Measurements from ENCODE around the gene FAM174B. TPM values are rescaled to one million over a fixed set of nuclear protein-coding genes. Genes with fewer than 3 reads are reported as not detected.

FAM174B gene
- total and polyA plus RNA-seq, 10 of the 15 experiments (the other 5 are each of a cell fraction or from before 2014, with no cell fraction given): 0.71 to 15.9 (median 4.2) TPM

- RAD21 ChIA-PET (ENCODE audit: unreplicated experiment): no interaction called here
- H3K36me3 ChIP-seq (ENCODE audit: control insufficient read depth in 2 of 2, insufficient read depth in 2 of 2, low read length in 1 of 2): no peaks in the 10 kb centered on the region
- H2AFZ ChIP-seq (ENCODE audit: control insufficient read depth, low read depth, low read length): no peak overlapping the region
- DNase-seq (ENCODE audit: low read depth, low spot score) (no peak), FAIRE-seq (no peak), ATAC-seq (no peak)
- H3K79me2 ChIP-seq (ENCODE audit: control insufficient read depth, insufficient read depth, low read length): no peaks in the 10 kb centered on the region
- H3K4me3 ChIP-seq: no peak overlapping the region
- WGBS (ENCODE audit: insufficient coverage, insufficient replicate concordance, low lambda C conversion rate, missing lambda C conversion rate): 2% methylated on average over 5 of the region's 5 CpGs
- intact Hi-C loops (cut with micrococcal nuclease; ENCODE audit: unreplicated experiment): no loop called here
- SMC1A ChIA-PET (ENCODE audit: uncharacterized antibody, unreplicated experiment): no interaction called here
- H3K27me3 ChIP-seq (replicated peaks in 1 of 2; ENCODE audit: control insufficient read depth in 2 of 2, insufficient read depth in 2 of 2, low read length in 1 of 2): no peaks in the 10 kb centered on the region; a peak in 1 of 4 replicates
- TF ChIP-seq NR2C1 (IDR thresholded peaks at IDR 0.05) (no peak), BCL11A (IDR thresholded peaks at IDR 0.05; ENCODE audit: low read depth, low read length) (no peak), EP300 (IDR thresholded peaks at IDR 0.05; ENCODE audit: borderline replicate concordance in 1 of 2, control insufficient read depth in 1 of 2, low read depth in 2 of 2, low read length in 2 of 2) (no peak), SUZ12 (IDR thresholded peaks at IDR 0.05; ENCODE audit: unreplicated experiment) (no peak), YY1 (IDR thresholded peaks at IDR 0.05; ENCODE audit: low read depth, low read length) (no peak), ZNF217 (IDR thresholded peaks at IDR 0.05) (no peak), ZBTB4 (CRISPR knock-in tag; IDR thresholded peaks at IDR 0.05) (no peak), GATAD2B (conservative IDR thresholded peaks at IDR 0.05; ENCODE audit: low read depth) (no peak), ZNF207 (IDR thresholded peaks at IDR 0.05; ENCODE audit: borderline replicate concordance) (no peak), GABPA (IDR thresholded peaks at IDR 0.05; ENCODE audit: low read depth) (no peak), SREBF1 (IDR thresholded peaks at IDR 0.05; ENCODE audit: low read length) (no peak), ZBTB33 (IDR thresholded peaks at IDR 0.05) (no peak), EZH2 (IDR thresholded peaks at IDR 0.05; ENCODE audit: borderline replicate concordance, control insufficient read depth, low read depth, low read length) (no peak), KLF5 (IDR thresholded peaks at IDR 0.05; ENCODE audit: partially characterized antibody) (no peak), ATF7 (IDR thresholded peaks at IDR 0.05; ENCODE audit: low read depth) (no peak), POLR2AphosphoS5 (IDR thresholded peaks at IDR 0.05; ENCODE audit: low read length) (no peak), ASH2L (IDR thresholded peaks at IDR 0.05; ENCODE audit: borderline replicate concordance, low read depth) (no peak), USF1 (IDR thresholded peaks at IDR 0.05; ENCODE audit: borderline replicate concordance, extremely low read length, insufficient read depth, low read depth, low read length) (no peak), RELA (IDR thresholded peaks at IDR 0.05; ENCODE audit: borderline replicate concordance, partially characterized antibody) (no peak)
- H3K9me3 ChIP-seq (replicated peaks; ENCODE audit: control insufficient read depth, insufficient read depth, low read length): no peaks in the 10 kb centered on the region; the same call in 2 of the 3 replicates
- POLR2A ChIA-PET: no interaction called here
- H3K4me2 ChIP-seq (ENCODE audit: control insufficient read depth, insufficient read depth): no peak overlapping the region
- no peak overlapping the region for H3K9ac ChIP-seq (ENCODE audit: control insufficient read depth, insufficient read depth, low read length)
- H3K27ac ChIP-seq (ENCODE audit: control insufficient read depth, insufficient read depth): no peak overlapping the region
- H3K4me1 ChIP-seq (ENCODE audit: control insufficient read depth, insufficient read depth, low read length): no peaks in the 10 kb centered on the region
- no peaks in the 10 kb centered on the region for H4K20me1 ChIP-seq (ENCODE audit: control insufficient read depth, insufficient read depth)
- CTCF ChIA-PET: interaction anchor here (0.7 to 1.5 kb wide), 3 partner anchors 9 to 174 kb away, joined by 3 to 4 read pairs (median 4); no protein-coding TSS in a partner anchor
- in situ Hi-C loops (cut with MboI): no loop called here
- no TSS peak for BruUV-seq (replicated peaks)
These were observed 40.5 kb upstream of the FAM174B start for GRCh38 chr15:92696096-92696495.
